ENCODE measurements around the gene GPATCH1.
"Not testable (repeated sequence)": the region's sequence is repeated elsewhere in the genome, so short reads cannot be mapped to it uniquely, and the experiment has no call there.

GPATCH1 gene

GRCh38 chr19:33163481-33163880 lies 82.5 kb downstream of the GPATCH1 start:
- Mint-ChIP-seq H3K4me3 (no peak overlapping the region), H3K36me3 (ENCODE audit: low read depth) (peaks cover 22% of the 10 kb centered on the region)

DNA sequence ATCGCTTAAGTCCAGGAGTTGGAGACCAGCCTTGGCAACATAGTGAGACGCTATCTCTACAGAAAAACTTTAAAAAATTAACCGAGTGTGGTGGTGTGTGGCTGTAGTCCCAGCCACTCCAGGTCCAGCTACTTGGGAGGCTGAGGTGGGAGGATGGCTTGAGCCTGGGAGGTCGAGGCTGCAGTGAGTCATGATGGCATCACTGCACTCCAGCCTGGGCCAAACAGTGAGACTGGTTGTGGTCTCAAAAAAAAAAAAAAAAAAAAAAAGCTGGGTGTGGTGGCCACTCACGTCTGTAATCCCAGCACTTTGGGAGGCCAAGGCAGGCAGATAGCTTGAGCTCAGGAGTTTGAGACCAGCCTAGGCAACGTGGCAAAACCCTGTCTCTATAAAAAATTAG lies 85.1 kb downstream of the GPATCH1 start:
- not testable (repeated sequence) for H3K4me3 Mint-ChIP-seq; H3K27me3 Mint-ChIP-seq (ENCODE audit: low read depth, poor library complexity); H3K27ac Mint-ChIP-seq; DNase-seq; H3K4me1 Mint-ChIP-seq
- peaks cover 39% of the 10 kb centered on the region for H3K9me3 Mint-ChIP-seq
- peaks cover 17% of the 10 kb centered on the region for H3K36me3 Mint-ChIP-seq (ENCODE audit: low read depth)

More at GRCh38 chr19:33163481-33163880, 82.5 kb downstream of the GPATCH1 start:
- Mint-ChIP-seq H3K27me3 (ENCODE audit: low read depth, poor library complexity) (no peaks in the 10 kb centered on the region), H3K4me1 (peaks cover 5% of the 10 kb centered on the region), H3K9me3 (peaks cover 39% of the 10 kb centered on the region), H3K27ac (no peak overlapping the region)
- DNase-seq: no peak
- TF ChIP-seq, protein P1, sequence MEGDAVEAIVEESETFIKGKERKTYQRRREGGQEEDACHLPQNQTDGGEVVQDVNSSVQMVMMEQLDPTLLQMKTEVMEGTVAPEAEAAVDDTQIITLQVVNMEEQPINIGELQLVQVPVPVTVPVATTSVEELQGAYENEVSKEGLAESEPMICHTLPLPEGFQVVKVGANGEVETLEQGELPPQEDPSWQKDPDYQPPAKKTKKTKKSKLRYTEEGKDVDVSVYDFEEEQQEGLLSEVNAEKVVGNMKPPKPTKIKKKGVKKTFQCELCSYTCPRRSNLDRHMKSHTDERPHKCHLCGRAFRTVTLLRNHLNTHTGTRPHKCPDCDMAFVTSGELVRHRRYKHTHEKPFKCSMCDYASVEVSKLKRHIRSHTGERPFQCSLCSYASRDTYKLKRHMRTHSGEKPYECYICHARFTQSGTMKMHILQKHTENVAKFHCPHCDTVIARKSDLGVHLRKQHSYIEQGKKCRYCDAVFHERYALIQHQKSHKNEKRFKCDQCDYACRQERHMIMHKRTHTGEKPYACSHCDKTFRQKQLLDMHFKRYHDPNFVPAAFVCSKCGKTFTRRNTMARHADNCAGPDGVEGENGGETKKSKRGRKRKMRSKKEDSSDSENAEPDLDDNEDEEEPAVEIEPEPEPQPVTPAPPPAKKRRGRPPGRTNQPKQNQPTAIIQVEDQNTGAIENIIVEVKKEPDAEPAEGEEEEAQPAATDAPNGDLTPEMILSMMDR (IDR thresholded peaks at IDR 0.05): no peak

DNA sequence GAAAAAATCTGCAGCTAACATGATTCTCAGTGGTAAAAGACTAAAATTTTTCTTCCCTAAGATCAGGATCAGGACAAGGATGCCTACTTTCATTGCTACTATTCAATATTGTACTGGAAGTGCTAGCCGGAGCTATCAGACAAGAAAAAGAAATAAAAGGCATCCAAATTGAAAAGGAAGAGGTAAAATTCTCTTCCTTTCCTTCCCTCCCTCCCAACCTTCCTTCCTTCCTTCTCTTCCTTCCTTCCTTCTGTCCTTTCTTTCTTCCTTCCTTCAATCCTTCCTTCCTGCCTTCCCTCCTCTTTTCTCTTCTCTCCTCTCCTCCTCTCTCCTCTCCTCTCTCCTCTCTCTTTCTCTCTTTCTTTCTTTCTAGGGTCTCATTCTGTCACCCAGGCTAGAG lies 86.5 kb downstream of the GPATCH1 start:
- H3K4me3 Mint-ChIP-seq: no peak overlapping the region

GRCh38 chr19:33168528-33168927 lies 87.5 kb downstream of the GPATCH1 start:
- DNase-seq: no peak
- TF ChIP-seq, protein P1 (IDR thresholded peaks at IDR 0.05): no peak
- H3K36me3 Mint-ChIP-seq (ENCODE audit: low read depth): peaks cover 17% of the 10 kb centered on the region
- H3K27me3 Mint-ChIP-seq (ENCODE audit: low read depth, poor library complexity): no peaks in the 10 kb centered on the region
- H3K4me1 Mint-ChIP-seq: peaks cover 14% of the 10 kb centered on the region
- H3K9me3 Mint-ChIP-seq: peaks cover 42% of the 10 kb centered on the region
- H3K4me3 Mint-ChIP-seq: no peak overlapping the region
- H3K27ac Mint-ChIP-seq: no peak overlapping the region

More for the DNA sequence above, 86.5 kb downstream of the GPATCH1 start:
- TF ChIP-seq, protein P1 (IDR thresholded peaks at IDR 0.05): no peak
- Mint-ChIP-seq H3K27me3 (ENCODE audit: low read depth, poor library complexity) (no peaks in the 10 kb centered on the region), H3K27ac (no peak overlapping the region), H3K4me1 (peaks cover 3% of the 10 kb centered on the region), H3K9me3 (peaks cover 40% of the 10 kb centered on the region), H3K36me3 (ENCODE audit: low read depth) (peaks cover 17% of the 10 kb centered on the region)
- DNase-seq: no peak

DNA sequence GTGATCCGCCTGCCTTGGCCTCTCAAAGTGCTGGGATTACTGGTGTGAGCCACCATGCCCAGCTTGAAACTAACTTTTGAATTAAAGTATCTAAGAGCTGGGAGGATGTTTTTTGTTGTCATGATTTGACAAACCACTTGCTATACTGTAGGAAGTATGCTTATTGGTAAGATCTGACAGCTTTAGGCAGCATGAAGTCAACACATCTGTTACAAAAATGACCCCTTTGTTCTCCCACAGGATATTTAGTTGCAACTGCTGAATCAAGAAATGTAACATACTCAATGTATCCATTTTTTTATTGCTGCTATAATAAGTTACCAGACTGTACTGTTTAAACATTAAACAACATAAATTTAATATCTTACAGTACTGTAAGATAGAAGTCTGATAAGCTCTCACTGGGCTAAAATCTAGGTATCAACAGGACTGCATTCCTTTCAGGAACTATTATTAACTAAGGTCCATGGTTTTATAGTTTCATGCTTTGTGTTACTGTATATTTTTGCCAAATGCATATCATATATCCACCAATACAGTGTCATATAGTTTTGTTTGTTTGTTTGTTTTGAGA lies 90.3 kb downstream of the GPATCH1 start:
- peaks cover 35% of the 10 kb centered on the region for H3K4me1 Mint-ChIP-seq
- peaks cover 17% of the 10 kb centered on the region for H3K36me3 Mint-ChIP-seq (ENCODE audit: low read depth)
- peaks cover 27% of the 10 kb centered on the region for H3K9me3 Mint-ChIP-seq
- DNase-seq: no peak
- TF ChIP-seq, protein P1 (IDR thresholded peaks at IDR 0.05): no peak
- no peaks in the 10 kb centered on the region for H3K27me3 Mint-ChIP-seq (ENCODE audit: low read depth, poor library complexity)
- no peak overlapping the region for H3K27ac Mint-ChIP-seq
- H3K4me3 Mint-ChIP-seq: no peak overlapping the region

GRCh38 chr19:33171916-33172359 lies 91.0 kb downstream of the GPATCH1 start:
- TF ChIP-seq, protein P1 (IDR thresholded peaks at IDR 0.05): no peak
- H3K27ac Mint-ChIP-seq: no peak overlapping the region
- peaks cover 17% of the 10 kb centered on the region for H3K36me3 Mint-ChIP-seq (ENCODE audit: low read depth)
- peaks cover 3% of the 10 kb centered on the region for H3K27me3 Mint-ChIP-seq (ENCODE audit: low read depth, poor library complexity)
- H3K4me3 Mint-ChIP-seq: no peak overlapping the region
- H3K9me3 Mint-ChIP-seq: peaks cover 27% of the 10 kb centered on the region
- DNase-seq: no peak
- H3K4me1 Mint-ChIP-seq: peaks cover 36% of the 10 kb centered on the region
